ENCODE data around the gene ALPG.
"Not testable (repeated sequence)": the region's sequence is repeated elsewhere in the genome, so short reads cannot be mapped to it uniquely, and the experiment has no call there.

Gene ALPG

GRCh38 chr2:232420463-232421188, 14.0 kb downstream of the ALPG start:
- DNase-seq (ENCODE audit: low read depth, low spot score) = no peak
- CTCF ChIA-PET = no interaction called here
- no peak for TF ChIP-seq CTCF (IDR thresholded peaks at IDR 0.05; ENCODE audit: insufficient read depth, low read length, missing control alignments)
- H3K4me3 ChIP-seq (ENCODE audit: low read depth, low read length) = no peak overlapping the region
- POLR2A ChIA-PET = no interaction called here

GRCh38 chr2:232421189-232421785, 14.6 kb downstream of the ALPG start:
- ChIA-PET POLR2A (no interaction called here), CTCF (no interaction called here)
- no peak for TF ChIP-seq CTCF (IDR thresholded peaks at IDR 0.05; ENCODE audit: insufficient read depth, low read length, missing control alignments)
- no peak overlapping the region for H3K4me3 ChIP-seq (ENCODE audit: low read depth, low read length)
- no peak for DNase-seq (ENCODE audit: low read depth, low spot score)

- POLR2A ChIA-PET = no interaction called here
- CTCF ChIA-PET = no interaction called here
- no peak for TF ChIP-seq CTCF (IDR thresholded peaks at IDR 0.05; ENCODE audit: insufficient read depth, low read length, missing control alignments)
- H3K4me3 ChIP-seq (ENCODE audit: low read depth, low read length) = no peak overlapping the region
- no peak for DNase-seq (ENCODE audit: low read depth, low spot score)
Observed at GRCh38 chr2:232422051-232422450, 15.4 kb downstream of the ALPG start.

- DNase-seq (ENCODE audit: low read depth, low spot score); POLR2A ChIA-PET; H3K4me3 ChIP-seq (ENCODE audit: low read depth, low read length); CTCF ChIA-PET: not testable (repeated sequence)
Observed at GRCh38 chr2:232422996-232423395, 16.4 kb downstream of the ALPG start.

GRCh38 chr2:232423407-232423806, 16.8 kb downstream of the ALPG start:
- POLR2A ChIA-PET; CTCF ChIA-PET; H3K4me3 ChIP-seq (ENCODE audit: low read depth, low read length); DNase-seq (ENCODE audit: low read depth, low spot score): not testable (repeated sequence)

- no peak for DNase-seq (ENCODE audit: low read depth, low spot score)
- no peak for TF ChIP-seq CTCF (IDR thresholded peaks at IDR 0.05; ENCODE audit: insufficient read depth, low read length, missing control alignments)
- ChIA-PET POLR2A (no interaction called here), CTCF (no interaction called here)
- H3K4me3 ChIP-seq (ENCODE audit: low read depth, low read length) = no peak overlapping the region
Observed at GRCh38 chr2:232431705-232432590, 25.3 kb downstream of the ALPG start.

GRCh38 chr2:232432598-232433184, 26.0 kb downstream of the ALPG start:
- ChIA-PET CTCF (no interaction called here), POLR2A (no interaction called here)
- no peak for DNase-seq (ENCODE audit: low read depth, low spot score)
- TF ChIP-seq CTCF (IDR thresholded peaks at IDR 0.05; ENCODE audit: insufficient read depth, low read length, missing control alignments) = no peak
- no peak overlapping the region for H3K4me3 ChIP-seq (ENCODE audit: low read depth, low read length)

- CTCF ChIA-PET; DNase-seq (ENCODE audit: low read depth, low spot score); H3K4me3 ChIP-seq (ENCODE audit: low read depth, low read length); POLR2A ChIA-PET: not testable (repeated sequence)
Observed at GRCh38 chr2:232433622-232434021, 27.0 kb downstream of the ALPG start.

All from AG04449 (cell line).